PC-3 (cell line): ENCODE data around the gene HAUS2. TPM values are rescaled to one million over a fixed set of nuclear protein-coding genes. Genes with fewer than 3 reads are reported as not detected.

Experiments
- ATAC-seq: fragments of 200-7000 bp; cut with Tn5 transposase; 2 replicates; pipeline ENCODE4 v1.9.1; 2020; ENCODE audit warnings: mild to moderate bottlenecking, moderate library complexity
- BruUV-seq: library from RNA; stranded (reverse); fragments of 400-500 nt; replicated peaks from 2 replicates; lab custom pipeline; 2021; lab: Mats Ljungman, UMichigan
- CTCF ChIA-PET: fragments of 300-600 bp; sonication (Branson Sonifier 250); formaldehyde crosslinking; loops from one replicate; lab custom pipeline; 2022; ENCODE audit warnings: antibody characterized with exemption; lab: Charles Lee
- POLR2A ChIA-PET: fragments of 300-600 bp; sonication (Branson Sonifier 250); formaldehyde crosslinking; loops from one replicate; lab custom pipeline; 2022; ENCODE audit warnings: antibody characterized with exemption; ENCODE audit not compliant: unreplicated experiment; lab: Charles Lee
- DNase-seq: peaks from one replicate; pipeline ENCODE4 v3.0.0-alpha.2; 2015
- H2AFZ ChIP-seq: fragments of 300-600 bp; sonication (generic); 2 replicates; pipeline ENCODE4 v1.6.0; 2016; ENCODE audit warnings: antibody characterized with exemption, low read length
- H3F3A ChIP-seq: fragments of 300-600 bp; sonication (generic); one replicate; pipeline ENCODE4 v1.6.0; 2017; ENCODE audit warnings: antibody characterized with exemption, low read length, control low read depth, mild to moderate bottlenecking; ENCODE audit not compliant: unreplicated experiment
- H3K27ac ChIP-seq: fragments of 300-600 bp; sonication (generic); 2 replicates; pipeline ENCODE4 v1.5.1; 2016; ENCODE audit warnings: mild to moderate bottlenecking, low read length
- H3K27me3 ChIP-seq: fragments of 300-600 bp; sonication (generic); 2 replicates; pipeline ENCODE4 v1.6.1; 2016; ENCODE audit warnings: low read length, mixed read lengths
- H3K36me3 ChIP-seq: fragments of 300-600 bp; sonication (generic); 2 replicates; pipeline ENCODE4 v1.6.1; 2016; ENCODE audit warnings: low read depth, mixed run types, low read length, mixed read lengths
- H3K4me1 ChIP-seq: fragments of 300-600 bp; sonication (generic); 2 replicates; pipeline ENCODE4 v1.5.1; 2016; ENCODE audit warnings: low read length; ENCODE audit not compliant: insufficient read depth
- H3K4me2 ChIP-seq: fragments of 300-600 bp; sonication (generic); 2 replicates; pipeline ENCODE4 v1.6.0; 2016; ENCODE audit warnings: low read length
- H3K4me3 ChIP-seq: fragments of 300-600 bp; sonication (generic); 2 replicates; pipeline ENCODE4 v1.5.1; 2016; ENCODE audit warnings: mild to moderate bottlenecking, low read length, mixed read lengths
- H3K79me2 ChIP-seq: fragments of 300-600 bp; sonication (generic); 2 replicates; pipeline ENCODE4 v1.6.1; 2017; ENCODE audit warnings: low read length, mixed read lengths
- H3K9ac ChIP-seq: fragments of 300-600 bp; sonication (generic); 2 replicates; pipeline ENCODE4 v1.6.0; 2016; ENCODE audit warnings: mild to moderate bottlenecking, low read length
- H3K9me2 ChIP-seq: fragments of 300-600 bp; sonication (generic); replicated peaks from 2 replicates; pipeline ENCODE4 v1.6.1; 2016; ENCODE audit warnings: mixed run types, low read length, mixed read lengths
- H3K9me3 ChIP-seq: fragments of 300-600 bp; sonication (generic); 2 replicates; pipeline ENCODE4 v1.6.1; 2016; ENCODE audit warnings: low read length, mixed read lengths
- H4K20me1 ChIP-seq: fragments of 300-600 bp; sonication (generic); 2 replicates; pipeline ENCODE4 v1.6.1; 2016; ENCODE audit warnings: low read length, mixed read lengths
- CTCF ChIP-seq: fragments of 300-600 bp; sonication (generic); conservative IDR thresholded peaks from 2 replicates; pipeline ENCODE4 v1.5.1; 2017; ENCODE audit warnings: antibody characterized with exemption, low read depth, mild to moderate bottlenecking, low read length
- EZH2 ChIP-seq: fragments of 300-600 bp; sonication (generic); IDR thresholded peaks from one replicate; pipeline ENCODE4 v1.6.1; 2017; ENCODE audit warnings: antibody characterized with exemption, mild to moderate bottlenecking, low read length; ENCODE audit not compliant: unreplicated experiment
- EZH2phosphoT487 ChIP-seq: fragments of 300-600 bp; sonication (generic); IDR thresholded peaks from 2 replicates; pipeline ENCODE4 v1.6.1; 2018; ENCODE audit warnings: mild to moderate bottlenecking, antibody characterized with exemption, low read length, borderline replicate concordance
- intact Hi-C: fragments of 100-400 bp; cut with micrococcal nuclease; formaldehyde crosslinking; loops from 2 replicates; pipeline ENCODE4 v1.9.0; 2023
- total RNA-seq: library from RNA; depleted of rRNA; stranded (reverse); fragments of >200 nt; gene quantifications from 2 replicates; pipeline ENCODE4 v1.2.3, GENCODE V29; 2014

The HAUS2 gene
- total RNA-seq, 1 experiment from 2014 or later, result 44.1 TPM

- Histone ChIP-seq H3K27ac (no peak overlapping the region), H3F3A (no peaks in the 10 kb centered on the region), H3K27me3 (no peaks in the 10 kb centered on the region), H3K9me3 (no peaks in the 10 kb centered on the region), H4K20me1 (no peaks in the 10 kb centered on the region), H3K4me1 (0 out of 2 replicates have a peak, but pooled peaks cover 3% of the 10 kb centered on the region), H2AFZ (no peak overlapping the region), H3K36me3 (no peaks in the 10 kb centered on the region), H3K79me2 (no peaks in the 10 kb centered on the region), H3K4me3 (no peak overlapping the region), H3K4me2 (no peak overlapping the region), H3K9ac (no peak overlapping the region), H3K9me2 (no peaks in the 10 kb centered on the region)
- POLR2A ChIA-PET, result no interaction called here
- CTCF ChIA-PET, result no interaction called here
- no peak for ATAC-seq
- no peak for DNase-seq
- BruUV-seq, result no TSS peak
- TF ChIP-seq EZH2, result no peak
- TF ChIP-seq CTCF, result no peak
- TF ChIP-seq EZH2phosphoT487, result no peak
- intact Hi-C loops, result no loop called here
Measured at GRCh38 chr15:42608110-42608531, 59.5 kb downstream of the HAUS2 start.

- no peak overlapping the region for H2AFZ ChIP-seq
- TF ChIP-seq EZH2 (no peak), CTCF (no peak), EZH2phosphoT487 (no peak)
- ChIA-PET CTCF (no interaction called here), POLR2A (interaction anchor here (0.6 kb wide), 1 partner anchor 559 kb away, joined by 3 read pairs; no protein-coding TSS in a partner anchor)
- H3K27ac ChIP-seq, result no peak overlapping the region
- H3K4me3 ChIP-seq, result no peak overlapping the region
- H3K27me3 ChIP-seq, result no peaks in the 10 kb centered on the region
- H3K9ac ChIP-seq, result no peak overlapping the region
- H3K79me2 ChIP-seq, result no peaks in the 10 kb centered on the region
- H3F3A ChIP-seq, result no peaks in the 10 kb centered on the region
- H3K9me3 ChIP-seq, result no peaks in the 10 kb centered on the region
- no TSS peak for BruUV-seq
- no peaks in the 10 kb centered on the region for H3K36me3 ChIP-seq
- H4K20me1 ChIP-seq, result no peaks in the 10 kb centered on the region
- no peaks in the 10 kb centered on the region for H3K4me1 ChIP-seq
- H3K9me2 ChIP-seq, result no peaks in the 10 kb centered on the region
- ATAC-seq (no peak), DNase-seq (no peak)
- H3K4me2 ChIP-seq, result no peak overlapping the region
- intact Hi-C loops, result no loop called here
Measured at GRCh38 chr15:42608752-42609488, 60.3 kb downstream of the HAUS2 start.

- H2AFZ ChIP-seq, result no peak overlapping the region
- TF ChIP-seq EZH2, result no peak
- TF ChIP-seq EZH2phosphoT487, result no peak
- no peak for TF ChIP-seq CTCF
- ChIA-PET CTCF (no interaction called here), POLR2A (no interaction called here)
- no peaks in the 10 kb centered on the region for H3K9me2 ChIP-seq
- no peaks in the 10 kb centered on the region for H3K4me1 ChIP-seq
- H3K27me3 ChIP-seq, result no peaks in the 10 kb centered on the region
- H3K9me3 ChIP-seq, result no peaks in the 10 kb centered on the region
- H3K79me2 ChIP-seq, result no peaks in the 10 kb centered on the region
- H3K4me3 ChIP-seq, result no peak overlapping the region
- H3K4me2 ChIP-seq, result no peak overlapping the region
- no peaks in the 10 kb centered on the region for H3F3A ChIP-seq
- no peaks in the 10 kb centered on the region for H4K20me1 ChIP-seq
- BruUV-seq, result no TSS peak
- H3K36me3 ChIP-seq, result no peaks in the 10 kb centered on the region
- no peak for ATAC-seq
- H3K9ac ChIP-seq, result no peak overlapping the region
- no peak for DNase-seq
- intact Hi-C loops, result no loop called here
- H3K27ac ChIP-seq, result no peak overlapping the region
Measured at GRCh38 chr15:42611532-42611931, 62.9 kb downstream of the HAUS2 start.
